Smooth muscle cell (in vitro differentiated cells): ENCODE measurements around the gene KIRREL3. TPM values are rescaled to one million over a fixed set of nuclear protein-coding genes. Genes with fewer than 3 reads are reported as not detected.
A peak's percentile ranks its signal among the peaks of the same experiment; 100 is the strongest.

Experiments
- DNase-seq: peaks from one replicate; lab custom pipeline; 2025; ENCODE audit not compliant: unreplicated experiment; lab: John Stamatoyannopoulos, UW
- H2AFZ ChIP-seq: fragments of 200-600 bp; sonication (generic); 2 replicates; pipeline ENCODE4 v1.6.0; 2016; ENCODE audit warnings: antibody characterized with exemption, low read depth, mild to moderate bottlenecking
- H3F3A ChIP-seq: fragments of 200-600 bp; sonication (generic); 2 replicates; pipeline ENCODE4 v1.6.0; 2017; ENCODE audit warnings: antibody characterized with exemption, low read depth
- H3K27ac ChIP-seq: fragments of 200-600 bp; sonication (generic); 2 replicates; pipeline ENCODE4 v1.5.1; 2016; ENCODE audit warnings: low read depth, mild to moderate bottlenecking
- H3K27me3 ChIP-seq: fragments of 200-600 bp; sonication (generic); 2 replicates; pipeline ENCODE4 v1.6.1; 2016; ENCODE audit warnings: low read depth, mild to moderate bottlenecking
- H3K36me3 ChIP-seq: fragments of 200-600 bp; sonication (generic); 2 replicates; pipeline ENCODE4 v1.5.1; 2016; ENCODE audit warnings: low read depth
- H3K4me1 ChIP-seq: fragments of 200-600 bp; sonication (generic); 2 replicates; pipeline ENCODE4 v1.5.1; 2016; ENCODE audit warnings: low read depth
- H3K4me2 ChIP-seq: fragments of 200-600 bp; sonication (generic); 2 replicates; pipeline ENCODE4 v1.6.0; 2016; ENCODE audit warnings: mild to moderate bottlenecking
- H3K4me3 ChIP-seq: fragments of 200-600 bp; sonication (generic); 2 replicates; pipeline ENCODE4 v1.5.1; 2016; ENCODE audit warnings: mild to moderate bottlenecking
- H3K79me2 ChIP-seq: fragments of 200-600 bp; sonication (generic); 2 replicates; pipeline ENCODE4 v1.6.0; 2016; ENCODE audit warnings: low read depth, mild to moderate bottlenecking
- H3K9ac ChIP-seq: fragments of 200-600 bp; sonication (generic); 2 replicates; pipeline ENCODE4 v1.6.0; 2016; ENCODE audit warnings: low read depth
- H3K9me3 ChIP-seq: fragments of 200-600 bp; sonication (generic); replicated peaks from 2 replicates; pipeline ENCODE4 v1.5.1; 2016; ENCODE audit warnings: low read depth
- H4K20me1 ChIP-seq: fragments of 200-600 bp; sonication (generic); 2 replicates; pipeline ENCODE4 v1.6.0; 2016; ENCODE audit warnings: low read depth
- WGBS: methylation state at CpG from one replicate; pipeline ENCODE4 v1.1.7; 2016; ENCODE audit warnings: low lambda C conversion rate; 5-methylcytosine and 5-hydroxymethylcytosine counted together
- polyA plus RNA-seq: library from polyadenylated mRNA; unstranded; fragments of >200 nt; fragmentation: Nextera tagmentation; extraction: Ambion mirVana; gene quantifications from 2 replicates; pipeline ENCODE4 v1.2.1, GENCODE V29; 2016
- total RNA-seq: library from RNA; depleted of rRNA; stranded (reverse); fragments of >200 nt; gene quantifications from 2 replicates; pipeline ENCODE4 v1.2.3, GENCODE V29; 2014
- TF ChIP-seq, protein P1 (sequence below): fragments of 200-600 bp; sonication (generic); IDR thresholded peaks from 2 replicates; pipeline ENCODE4 v1.5.1; 2017; ENCODE audit warnings: borderline replicate concordance, mild to moderate bottlenecking, antibody characterized with exemption; ENCODE audit not compliant: insufficient read depth, poor library complexity, severe bottlenecking

The KIRREL3 gene
- total and polyA plus RNA-seq, 2 experiments from 2014 or later = 1.2 TPM; not detected in 1

DNA sequence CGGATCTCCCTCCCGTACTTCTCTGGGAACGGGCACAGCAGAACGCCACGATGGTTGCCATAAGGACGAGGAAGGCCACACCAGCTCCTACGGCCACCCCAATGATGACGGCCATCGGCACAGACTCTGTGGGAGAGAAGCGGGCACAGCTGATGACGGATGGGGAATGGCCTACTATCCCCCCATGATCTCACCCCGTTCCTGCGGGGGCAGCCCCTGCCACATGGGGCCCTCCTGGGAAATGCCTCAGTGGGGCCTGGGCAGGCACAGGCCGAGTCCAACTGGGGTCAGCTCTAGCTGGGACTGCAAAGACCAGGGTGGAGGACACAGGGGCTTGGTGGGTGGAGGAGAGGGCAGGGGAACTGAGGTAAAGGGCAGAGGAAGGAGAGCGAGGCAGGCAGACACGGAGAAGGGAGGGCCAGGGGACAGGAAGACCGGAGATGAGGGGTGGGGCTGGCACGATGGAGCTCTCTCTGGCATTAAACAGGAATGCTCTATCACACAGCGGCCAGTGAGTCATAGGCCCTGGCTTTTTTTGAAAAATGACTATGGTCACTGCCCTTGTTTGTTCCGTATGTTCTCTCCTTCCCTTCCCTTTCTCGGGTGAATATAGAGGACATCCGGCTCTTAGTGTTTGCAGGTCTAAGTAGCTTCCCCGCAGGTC is 569.0 kb downstream of the KIRREL3 start:
- Histone ChIP-seq H4K20me1 (no peaks in the 10 kb centered on the region), H3K4me1 (peaks cover 22% of the 10 kb centered on the region), H3K36me3 (no peaks in the 10 kb centered on the region), H3K9ac (peak overlapping the region; percentile 52), H3K4me3 (no peak overlapping the region), H3K79me2 (no peaks in the 10 kb centered on the region), H3K27ac (peak overlapping the region; percentile 73), H2AFZ (no peak overlapping the region), H3K4me2 (peak overlapping the region; percentile 11), H3K27me3 (no peaks in the 10 kb centered on the region), H3F3A (no peaks in the 10 kb centered on the region), H3K9me3 (no peaks in the 10 kb centered on the region)
- TF ChIP-seq, protein P1, sequence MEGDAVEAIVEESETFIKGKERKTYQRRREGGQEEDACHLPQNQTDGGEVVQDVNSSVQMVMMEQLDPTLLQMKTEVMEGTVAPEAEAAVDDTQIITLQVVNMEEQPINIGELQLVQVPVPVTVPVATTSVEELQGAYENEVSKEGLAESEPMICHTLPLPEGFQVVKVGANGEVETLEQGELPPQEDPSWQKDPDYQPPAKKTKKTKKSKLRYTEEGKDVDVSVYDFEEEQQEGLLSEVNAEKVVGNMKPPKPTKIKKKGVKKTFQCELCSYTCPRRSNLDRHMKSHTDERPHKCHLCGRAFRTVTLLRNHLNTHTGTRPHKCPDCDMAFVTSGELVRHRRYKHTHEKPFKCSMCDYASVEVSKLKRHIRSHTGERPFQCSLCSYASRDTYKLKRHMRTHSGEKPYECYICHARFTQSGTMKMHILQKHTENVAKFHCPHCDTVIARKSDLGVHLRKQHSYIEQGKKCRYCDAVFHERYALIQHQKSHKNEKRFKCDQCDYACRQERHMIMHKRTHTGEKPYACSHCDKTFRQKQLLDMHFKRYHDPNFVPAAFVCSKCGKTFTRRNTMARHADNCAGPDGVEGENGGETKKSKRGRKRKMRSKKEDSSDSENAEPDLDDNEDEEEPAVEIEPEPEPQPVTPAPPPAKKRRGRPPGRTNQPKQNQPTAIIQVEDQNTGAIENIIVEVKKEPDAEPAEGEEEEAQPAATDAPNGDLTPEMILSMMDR = no peak
- 73% methylated on average over 21 of the region's 23 CpGs for WGBS
- DNase-seq = no peak

DNA sequence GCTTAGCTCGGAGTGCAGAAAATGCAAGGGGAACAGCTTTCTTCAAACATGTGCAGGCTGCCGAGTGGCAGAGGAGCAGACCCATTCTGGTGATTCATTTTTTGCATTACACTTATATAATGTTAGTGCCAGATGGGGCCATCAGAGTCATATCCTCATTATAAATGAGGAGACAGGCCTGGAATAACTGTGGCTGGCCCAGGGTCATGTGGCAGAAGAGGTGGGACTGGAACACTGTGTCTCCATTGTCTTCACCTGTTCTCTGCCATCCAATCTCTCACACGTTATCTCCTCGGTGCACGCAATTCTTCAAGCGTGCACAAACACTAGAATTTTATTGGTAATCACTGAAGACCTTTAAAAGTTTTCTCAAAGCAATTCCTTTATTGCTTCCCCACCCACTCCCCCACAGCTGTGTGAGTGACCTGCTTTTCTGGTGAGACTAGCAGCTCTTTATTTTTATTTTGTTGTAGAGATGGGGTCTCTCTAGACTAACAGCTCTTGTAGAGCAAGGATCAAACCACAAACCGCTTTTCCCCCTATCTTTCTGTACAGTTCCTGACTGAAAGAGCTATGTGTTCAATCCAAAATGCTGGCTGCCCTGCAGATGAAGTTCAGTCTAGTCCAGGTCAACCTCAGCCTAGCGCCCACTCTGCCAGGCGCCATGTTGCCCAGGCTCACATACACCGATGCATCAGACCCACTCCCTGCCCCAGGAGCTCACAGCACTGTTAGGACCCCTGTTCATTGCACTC is 569.8 kb downstream of the KIRREL3 start:
- Histone ChIP-seq H3K36me3 (no peaks in the 10 kb centered on the region), H3K27me3 (no peaks in the 10 kb centered on the region), H3F3A (no peaks in the 10 kb centered on the region), H3K4me2 (no peak overlapping the region), H3K9ac (peak overlapping the region; percentile 52), H4K20me1 (no peaks in the 10 kb centered on the region), H3K79me2 (no peaks in the 10 kb centered on the region), H3K4me3 (no peak overlapping the region), H3K9me3 (no peaks in the 10 kb centered on the region), H3K4me1 (peaks cover 22% of the 10 kb centered on the region), H2AFZ (no peak overlapping the region), H3K27ac (no peak overlapping the region)
- 85% methylated on average over 10 of the region's 10 CpGs for WGBS
- TF ChIP-seq, protein P1 = no peak
- DNase-seq = no peak

DNA sequence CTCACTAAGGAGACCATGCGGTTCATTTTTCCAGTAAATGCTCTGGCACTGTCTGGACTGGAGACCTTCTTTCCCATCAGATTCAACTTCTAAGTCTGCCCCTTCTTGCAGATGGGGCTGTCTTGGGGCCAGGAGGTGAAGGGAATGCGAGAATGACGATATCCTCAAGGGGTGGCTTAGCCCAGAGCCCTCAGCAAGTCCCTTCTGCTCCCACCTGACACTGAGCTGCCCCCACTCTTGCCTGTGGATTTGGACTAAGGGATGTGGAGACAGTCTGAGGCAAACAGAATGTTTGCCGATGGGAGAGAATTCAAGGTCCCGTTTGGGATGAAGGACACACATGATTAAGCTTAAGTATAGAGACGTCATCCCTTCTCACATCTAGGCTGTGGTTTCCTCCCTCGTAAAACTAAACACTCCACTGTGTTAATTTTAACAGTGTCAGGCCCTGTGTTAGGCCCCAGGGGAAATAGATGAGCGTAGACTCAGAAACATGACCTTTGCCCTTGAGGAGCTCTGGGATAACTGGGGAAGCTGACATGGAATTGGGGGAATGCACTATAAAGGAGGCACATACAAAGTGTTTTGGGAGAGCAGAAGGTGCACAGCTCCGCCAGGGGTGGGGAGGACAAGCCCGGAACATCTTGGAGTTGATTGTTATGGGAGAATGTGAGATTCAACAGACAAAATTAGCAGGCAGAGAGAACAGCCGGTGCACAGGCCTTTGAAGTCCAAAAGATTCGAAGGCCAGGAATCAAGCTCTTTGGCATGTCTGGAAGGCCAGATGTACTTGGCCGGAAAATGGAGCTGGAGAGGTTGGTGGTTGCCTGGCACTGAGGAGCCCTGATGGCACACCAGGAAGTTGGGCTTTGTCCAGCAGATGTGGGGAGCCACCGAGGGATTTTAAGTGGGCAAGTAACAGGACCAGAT is 573.5 kb downstream of the KIRREL3 start:
- no peaks in the 10 kb centered on the region for H4K20me1 ChIP-seq
- H3K79me2 ChIP-seq = no peaks in the 10 kb centered on the region
- peaks cover 3% of the 10 kb centered on the region for H3K4me1 ChIP-seq
- TF ChIP-seq, protein P1 = no peak
- no peak overlapping the region for H3K4me2 ChIP-seq
- DNase-seq = no peak
- H3K9ac ChIP-seq = no peak overlapping the region
- H3F3A ChIP-seq = no peaks in the 10 kb centered on the region
- H3K9me3 ChIP-seq = no peaks in the 10 kb centered on the region
- H3K4me3 ChIP-seq = no peak overlapping the region
- H2AFZ ChIP-seq = no peak overlapping the region
- no peak overlapping the region for H3K27ac ChIP-seq
- H3K36me3 ChIP-seq = no peaks in the 10 kb centered on the region
- H3K27me3 ChIP-seq = no peaks in the 10 kb centered on the region
- WGBS = 66% methylated on average over 14 of the region's 14 CpGs
